HG02763 (cell line): ENCODE data around the gene ERICH6B.

ENCODE experiments used
- ATAC-seq: cut with Tn5 transposase; IDR thresholded peaks from one replicate; pipeline ENCODE4 v1.9.1; 2021; ENCODE audit warnings: mild to moderate bottlenecking, moderate library complexity; ENCODE audit not compliant: unreplicated experiment

ERICH6B gene

DNA sequence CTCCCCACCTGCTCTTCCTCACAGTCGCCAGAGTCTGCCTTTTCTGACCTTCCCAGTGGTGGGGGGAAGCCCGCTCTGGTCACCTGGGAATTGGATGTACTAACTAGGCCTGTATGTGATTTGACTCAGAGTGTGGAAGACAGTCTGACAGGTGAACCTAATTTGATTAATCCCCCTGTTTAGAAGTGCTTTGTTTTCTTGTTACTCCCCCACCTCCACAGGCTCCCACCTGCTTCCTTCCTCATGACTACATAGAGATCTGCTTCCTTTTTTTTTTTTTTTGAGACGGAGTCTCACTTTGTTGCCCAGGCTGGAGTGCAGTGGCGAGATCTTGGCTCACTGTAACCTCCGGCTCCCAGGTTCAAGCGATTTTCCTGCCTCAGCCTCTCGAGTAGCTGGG lies 106.8 kb downstream of the ERICH6B start:
- no peak for ATAC-seq

DNA sequence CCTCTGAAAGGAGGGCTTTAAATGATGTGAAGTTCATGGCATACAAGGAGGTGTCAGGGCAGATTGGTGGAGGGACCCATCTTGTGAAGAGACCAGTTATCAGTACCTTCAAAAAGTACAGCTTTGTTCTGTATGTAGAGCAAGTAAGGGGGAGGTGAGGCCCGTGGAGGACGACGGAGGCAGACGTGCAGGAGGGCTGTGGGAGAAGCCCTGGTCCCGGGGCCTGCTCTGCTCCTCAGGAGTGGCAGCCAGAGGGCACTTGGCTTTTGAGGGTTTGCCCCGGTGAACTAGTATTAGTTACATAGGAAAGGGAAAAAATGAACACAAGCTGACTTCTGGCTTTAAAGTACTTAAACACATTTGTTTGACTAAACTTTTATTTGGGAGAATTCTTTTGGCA lies 108.7 kb downstream of the ERICH6B start:
- ATAC-seq = no peak

DNA sequence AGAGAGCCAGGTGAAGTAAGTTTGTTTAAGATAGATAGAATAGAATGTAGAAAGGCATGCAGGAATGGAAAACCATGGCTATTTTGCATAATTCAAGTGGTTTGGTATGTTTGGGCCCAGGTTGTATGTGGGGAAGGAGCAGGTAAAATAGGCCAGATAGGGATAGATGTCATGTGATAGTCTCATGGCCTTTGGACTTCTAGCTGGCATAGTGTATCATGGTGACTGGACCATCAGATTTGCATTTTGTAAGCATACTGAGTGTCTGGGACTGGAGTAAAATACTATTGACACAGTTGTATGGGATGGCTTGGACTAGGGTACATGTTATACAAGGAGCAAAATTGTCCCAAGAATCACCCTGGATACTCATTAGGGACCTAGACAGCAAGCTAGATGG lies 111.9 kb downstream of the ERICH6B start:
- no peak for ATAC-seq

DNA sequence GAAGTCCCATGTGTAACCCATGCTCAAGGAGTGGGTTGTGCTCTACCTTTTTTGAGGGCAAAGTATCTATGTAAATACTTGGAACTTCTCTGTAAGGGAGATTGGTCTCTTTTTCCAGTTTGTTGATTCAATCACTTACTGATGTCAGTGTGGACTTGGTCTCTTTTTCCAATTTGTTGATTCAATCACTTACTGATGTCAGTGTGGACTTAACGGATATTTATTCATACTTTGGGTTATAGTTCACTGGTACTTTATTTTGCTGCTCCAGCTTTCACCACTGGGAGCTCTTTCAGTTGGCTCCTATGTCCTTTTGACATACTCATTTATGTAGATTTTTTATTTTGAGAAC lies 114.4 kb downstream of the ERICH6B start:
- ATAC-seq = no peak

DNA sequence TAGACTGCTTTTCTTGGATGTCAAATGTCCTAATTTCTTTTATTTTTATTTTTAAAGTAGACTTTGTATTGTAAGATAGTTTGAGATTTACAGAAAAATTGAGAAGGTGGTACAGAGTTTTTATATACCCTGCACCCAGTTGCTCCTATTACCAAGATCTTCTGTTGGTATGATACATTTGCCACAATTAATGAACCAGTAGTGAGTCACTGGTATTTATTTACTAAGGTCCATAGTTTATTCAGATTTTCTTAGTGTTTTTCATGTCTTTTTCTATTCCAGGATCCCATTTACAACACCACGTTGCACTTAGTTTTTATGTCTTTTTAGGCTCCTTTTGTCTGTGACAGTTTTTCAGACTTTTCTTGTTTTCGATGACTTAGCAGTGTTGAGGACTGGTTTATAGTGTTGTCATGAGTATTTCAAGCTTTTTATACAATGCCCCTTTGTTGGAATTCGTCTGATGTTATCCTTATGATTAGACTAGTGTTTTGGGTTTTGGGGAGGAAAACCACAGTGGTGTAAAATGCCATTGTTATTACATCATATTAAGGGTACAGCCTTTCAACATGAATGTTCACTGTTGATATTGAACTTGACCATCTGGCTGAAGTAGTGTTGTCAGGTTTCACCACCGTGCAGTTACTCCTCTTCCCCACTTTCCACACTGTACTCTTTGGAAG lies 114.9 kb downstream of the ERICH6B start:
- ATAC-seq = no peak

DNA sequence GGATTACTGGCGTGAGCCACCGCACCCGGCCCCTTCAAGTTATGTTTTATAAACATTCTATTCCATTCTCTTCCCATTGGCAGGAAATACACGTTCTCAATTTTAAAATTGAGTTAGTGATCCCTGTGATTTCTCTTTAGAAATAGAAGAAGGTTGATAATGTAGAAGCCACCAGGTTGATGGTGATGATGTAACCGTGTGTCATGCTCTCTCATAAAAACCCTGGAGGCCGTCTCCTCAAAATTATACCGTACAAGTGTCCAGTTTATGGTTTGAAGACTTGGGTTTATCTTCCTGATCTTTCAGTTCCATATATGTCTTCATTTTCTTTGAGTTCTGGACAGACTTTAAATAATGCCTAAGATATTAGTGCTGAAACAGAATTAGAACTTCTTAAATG lies 118.6 kb downstream of the ERICH6B start:
- ATAC-seq = no peak

DNA sequence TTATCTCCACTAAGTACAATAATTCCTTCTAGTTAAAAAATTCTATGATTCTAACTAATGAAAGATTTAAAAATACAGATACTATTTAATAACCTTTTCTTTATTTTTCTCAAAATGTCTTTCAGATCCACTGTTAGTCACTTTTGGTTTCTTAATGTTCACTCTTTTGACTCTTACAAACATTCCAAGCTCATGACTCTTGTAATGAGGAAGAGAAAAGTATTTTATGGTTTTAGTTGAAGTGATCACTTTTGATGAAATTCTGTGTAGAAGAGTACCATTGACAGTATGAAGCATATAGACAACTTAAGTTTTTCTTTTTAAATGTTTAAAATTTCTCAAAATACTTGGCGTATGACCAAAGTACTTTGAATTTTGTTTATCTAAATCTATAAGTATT lies 123.0 kb downstream of the ERICH6B start:
- no peak for ATAC-seq
